HG02885 (cell line): Measurements from ENCODE around the gene DVL1.
"Not testable (repeated sequence)": the region's sequence is repeated elsewhere in the genome, so short reads cannot be mapped to it uniquely, and the experiment has no call there.

ENCODE experiments used
- ATAC-seq: cut with Tn5 transposase; IDR thresholded peaks from one replicate; pipeline ENCODE4 v1.9.1; 2021; ENCODE audit warnings: mild to moderate bottlenecking; ENCODE audit not compliant: unreplicated experiment, poor library complexity

Gene DVL1

GRCh38 chr1:1330366-1331067, 18.7 kb downstream of the DVL1 start:
- no peak for ATAC-seq

- ATAC-seq, result no peak
These were observed 19.7 kb downstream of the DVL1 start for GRCh38 chr1:1329304-1330210.

GRCh38 chr1:1328254-1328653, 21.0 kb downstream of the DVL1 start:
- no peak for ATAC-seq

DNA sequence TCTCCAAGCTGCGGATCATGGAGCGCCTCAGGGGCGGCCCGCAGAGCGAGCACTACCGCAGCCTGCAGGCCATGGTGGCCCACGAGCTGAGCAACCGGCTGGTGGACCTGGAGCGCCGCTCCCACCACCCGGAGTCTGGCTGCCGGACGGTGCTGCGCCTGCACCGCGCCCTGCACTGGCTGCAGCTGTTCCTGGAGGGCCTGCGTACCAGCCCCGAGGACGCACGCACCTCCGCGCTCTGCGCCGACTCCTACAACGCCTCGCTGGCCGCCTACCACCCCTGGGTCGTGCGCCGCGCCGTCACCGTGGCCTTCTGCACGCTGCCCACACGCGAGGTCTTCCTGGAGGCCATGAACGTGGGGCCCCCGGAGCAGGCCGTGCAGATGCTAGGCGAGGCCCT, 21.9 kb downstream of the DVL1 start:
- no peak for ATAC-seq

GRCh38 chr1:1326075-1326605, 23.1 kb downstream of the DVL1 start:
- no peak for ATAC-seq

GRCh38 chr1:1325288-1326074, 23.7 kb downstream of the DVL1 start:
- no peak for ATAC-seq

GRCh38 chr1:1324524-1325287, 24.5 kb downstream of the DVL1 start, which contains the start of the genes CPTP and INTS11:
CPTP (plus strand) TSS chr1:1324802; CDS start chr1:1326911, 2,109 bp downstream.
INTS11 (minus strand) TSS chr1:1324660; CDS start chr1:1324608, 52 bp downstream.
- ATAC-seq, result peak; percentile 79

DNA sequence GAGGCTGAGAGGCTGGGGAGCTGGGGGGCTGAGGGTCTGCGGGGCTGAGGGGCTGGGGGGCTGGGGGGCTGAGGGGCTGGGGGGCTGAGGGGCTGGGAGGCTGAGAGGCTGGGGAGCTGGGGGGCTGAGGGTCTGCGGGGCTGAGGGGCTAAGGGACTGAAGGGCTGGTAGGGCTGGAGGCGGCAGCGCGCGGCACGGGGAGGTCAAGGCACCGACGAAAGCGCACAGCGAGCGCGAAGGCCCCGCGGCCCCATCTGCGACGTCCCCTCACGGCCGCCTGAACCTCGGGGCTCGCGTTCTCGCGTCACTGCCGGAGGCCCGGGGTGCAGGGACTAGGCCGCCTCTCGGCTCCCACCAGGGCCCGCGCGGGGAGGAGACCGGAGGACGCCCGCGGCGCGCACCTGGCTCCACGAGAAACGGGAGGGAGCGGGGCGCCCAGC, 25.1 kb downstream of the DVL1 start:
- peak; percentile 26 for ATAC-seq

- no peak for ATAC-seq
These were observed 26.3 kb downstream of the DVL1 start for GRCh38 chr1:1322952-1323351.

DNA sequence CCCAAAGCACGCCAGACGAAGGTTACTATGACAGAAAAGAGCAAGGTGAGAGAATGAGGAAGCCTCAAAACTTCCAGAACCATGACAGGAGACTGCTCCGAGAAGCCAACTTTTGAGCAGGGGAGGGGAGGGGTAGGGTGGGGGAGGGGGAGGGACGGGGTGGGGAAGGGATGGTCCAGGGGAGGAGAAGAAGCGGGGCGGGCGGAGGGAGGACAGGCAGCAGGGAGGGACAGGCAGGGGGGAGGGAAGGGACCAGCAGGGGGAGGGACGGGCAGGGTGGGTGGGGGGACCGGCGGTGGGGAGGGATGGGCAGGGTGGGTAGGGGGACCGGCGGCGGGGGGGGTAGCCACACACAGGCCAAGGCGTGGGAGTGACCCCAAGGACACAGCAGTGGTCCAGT, 26.8 kb downstream of the DVL1 start:
- no peak for ATAC-seq

- ATAC-seq, result no peak
These were observed 27.7 kb downstream of the DVL1 start for GRCh38 chr1:1321477-1321876.

DNA sequence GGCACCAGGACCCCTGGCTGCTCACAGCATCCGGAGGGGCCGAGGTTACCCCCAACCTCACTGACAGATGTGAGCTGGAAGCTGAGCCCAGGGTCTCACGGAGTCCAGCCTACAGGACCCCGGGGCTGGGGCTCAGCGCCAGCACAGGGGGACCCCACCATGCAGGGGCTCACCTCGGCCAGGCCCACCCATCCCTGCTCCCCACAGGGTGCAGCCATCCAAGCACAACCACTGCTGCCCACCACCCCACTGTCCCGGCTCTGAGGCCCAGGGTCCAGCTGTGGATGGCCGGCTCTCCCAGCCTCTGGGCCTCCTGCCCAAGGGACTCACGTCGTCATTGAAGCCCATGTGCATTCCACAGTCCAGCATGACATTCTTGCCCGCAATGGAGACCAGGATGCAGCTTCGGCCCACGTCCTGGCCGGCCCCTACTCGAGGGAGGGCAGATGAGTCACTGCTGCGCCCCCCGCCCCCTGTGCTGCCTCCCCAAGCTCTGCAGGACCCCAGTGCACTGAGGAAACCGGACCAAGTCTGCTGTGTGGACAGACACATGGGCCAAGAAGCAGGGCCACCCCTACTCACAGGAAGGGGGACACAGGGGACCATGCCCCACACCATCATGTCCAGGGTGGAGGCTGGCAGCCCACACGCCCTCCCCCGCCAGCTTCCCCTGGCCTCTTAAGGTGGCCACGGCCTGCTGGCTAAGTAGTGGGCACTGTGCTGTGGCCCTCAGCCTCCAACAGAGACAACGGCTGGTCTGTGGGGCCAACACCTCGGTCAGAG, 28.4 kb downstream of the DVL1 start:
- ATAC-seq, result no peak

DNA sequence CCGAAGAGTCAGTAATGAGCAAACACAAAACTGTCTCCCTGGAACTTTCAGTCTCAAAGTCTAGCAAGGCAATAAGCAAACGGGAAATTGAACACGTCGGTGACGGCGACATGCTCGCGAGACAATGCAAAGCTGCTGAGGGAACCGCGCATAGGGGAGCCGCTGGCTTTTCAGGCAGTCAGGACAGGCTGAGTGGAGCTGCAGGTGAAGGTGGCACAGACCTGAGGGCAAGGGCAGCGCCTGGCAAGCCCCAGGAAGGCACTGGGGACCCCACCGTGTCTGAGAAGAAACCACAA, 29.6 kb downstream of the DVL1 start:
- no peak for ATAC-seq

DNA sequence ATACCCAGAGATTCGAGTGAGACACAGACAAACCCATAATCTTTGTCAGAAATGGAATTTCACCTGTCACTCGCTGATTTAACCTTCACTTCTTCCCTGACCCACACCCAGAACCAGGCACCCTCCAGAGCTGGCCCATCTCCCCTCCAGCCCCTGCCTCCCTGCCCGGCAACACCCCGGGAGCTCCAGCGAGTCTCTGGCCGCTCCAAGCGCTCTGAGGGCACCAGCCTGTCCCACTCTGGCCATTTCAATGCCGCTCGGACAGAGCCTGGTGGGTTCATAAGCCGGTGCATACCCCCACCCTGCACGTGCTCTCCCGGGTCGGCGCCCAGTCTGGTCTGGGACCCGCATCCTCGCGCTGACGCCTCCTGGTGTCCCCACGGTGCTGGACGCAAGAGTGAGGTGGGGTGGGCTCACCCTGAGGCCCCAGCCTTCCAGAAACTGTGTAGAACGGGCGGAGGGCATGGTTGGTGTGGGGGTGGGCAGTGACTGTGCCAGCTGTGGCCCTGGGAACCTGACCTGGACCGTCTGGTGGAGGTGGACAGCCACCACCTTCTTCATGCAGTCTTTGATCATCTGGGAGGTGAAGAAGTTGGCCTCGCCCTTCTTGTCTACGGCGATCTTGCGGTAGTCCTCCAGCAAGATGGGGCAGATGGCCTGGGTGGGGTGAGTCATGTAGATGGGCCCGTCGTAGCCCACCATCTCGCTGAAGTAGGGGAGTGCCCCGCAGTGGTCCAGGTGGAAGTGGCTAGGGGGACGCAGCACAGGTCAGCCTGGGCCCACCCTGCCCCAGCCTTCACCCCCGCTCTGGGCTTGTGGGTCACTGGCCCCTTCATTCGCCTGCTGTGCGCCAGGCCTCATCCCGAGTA, 30.2 kb downstream of the DVL1 start:
- no peak for ATAC-seq

GRCh38 chr1:1318131-1318652, 31.0 kb downstream of the DVL1 start:
- ATAC-seq, result no peak

DNA sequence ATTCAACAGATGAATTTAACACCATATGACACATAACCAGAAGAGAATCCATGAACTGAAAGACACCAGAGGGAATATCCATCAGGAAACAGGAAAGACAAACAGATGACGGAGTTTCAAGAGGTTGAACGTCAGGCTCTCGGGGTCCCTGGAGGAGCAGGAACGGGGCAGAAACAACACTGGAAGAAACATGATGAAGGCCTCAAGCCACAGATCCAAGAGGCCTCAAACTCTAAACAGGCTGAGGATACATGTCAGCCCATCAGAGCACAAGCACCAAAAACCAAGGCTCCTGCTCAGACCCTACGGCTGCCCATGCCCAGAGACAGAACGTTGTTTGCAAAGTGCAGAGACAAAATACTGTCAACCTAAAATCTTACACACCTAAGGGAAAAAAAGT, 31.8 kb downstream of the DVL1 start:
- ATAC-seq, result no peak

DNA sequence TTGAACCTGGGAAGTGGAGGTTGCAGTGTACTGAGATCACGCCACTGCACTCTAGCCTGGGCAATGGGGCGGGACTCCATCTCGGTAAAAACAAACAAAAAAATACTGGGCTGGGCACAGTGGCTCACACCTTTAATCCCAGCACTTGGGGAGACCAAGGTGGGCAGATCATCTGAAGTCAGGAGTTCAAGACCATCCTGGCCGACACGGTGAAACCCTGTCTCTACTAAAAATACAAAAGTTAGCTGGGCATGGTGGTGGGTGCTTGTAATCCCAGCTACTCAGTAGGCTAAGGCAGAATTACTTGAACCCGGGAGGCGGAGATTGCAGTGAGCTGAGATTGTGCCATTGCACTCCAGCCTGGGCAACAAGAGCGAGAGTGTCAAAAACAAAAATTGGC, 33.0 kb downstream of the DVL1 start:
- ATAC-seq, result not testable (repeated sequence)

GRCh38 chr1:1315435-1315954, 33.7 kb downstream of the DVL1 start:
- ATAC-seq, result no peak
